IPS-20b (cell line): ENCODE results near the gene CKB.

Experiments used
- H3K27ac ChIP-seq: one replicate; pipeline ENCODE4 v1.5.1; 2013; ENCODE audit warnings: low read length
- H3K27me3 ChIP-seq: 2 replicates; pipeline ENCODE4 v1.6.1; 2013; ENCODE audit warnings: mild to moderate bottlenecking, low read length, inconsistent platforms; ENCODE audit not compliant: insufficient read depth
- H3K36me3 ChIP-seq: 2 replicates; pipeline ENCODE4 v1.6.1; 2013; ENCODE audit warnings: low read depth, mild to moderate bottlenecking, inconsistent platforms, low read length, moderate library complexity; ENCODE audit not compliant: insufficient read depth
- H3K4me1 ChIP-seq: 2 replicates; pipeline ENCODE4 v1.6.1; 2013; ENCODE audit warnings: mild to moderate bottlenecking, control low read depth, inconsistent platforms, low read length, moderate library complexity; ENCODE audit not compliant: insufficient read depth
- H3K4me3 ChIP-seq: 2 replicates; pipeline ENCODE4 v1.5.1; 2013; ENCODE audit warnings: mild to moderate bottlenecking, low read length, inconsistent platforms
- H3K9ac ChIP-seq: 2 replicates; pipeline ENCODE4 v1.6.1; 2013; ENCODE audit warnings: low read depth, mild to moderate bottlenecking, inconsistent platforms, low read length, moderate library complexity
- H3K9me3 ChIP-seq: 2 replicates; pipeline ENCODE4 v1.6.1; 2013; ENCODE audit warnings: mild to moderate bottlenecking, low read depth, low read length, inconsistent platforms; ENCODE audit not compliant: insufficient read depth

The CKB gene

GRCh38 chr14:103476631-103477030 lies 46.0 kb downstream of the CKB start:
- Histone ChIP-seq H3K9me3 (no peaks in the 10 kb centered on the region), H3K36me3 (peaks cover 78% of the 10 kb centered on the region), H3K9ac (no peak overlapping the region), H3K27ac (no peak overlapping the region), H3K27me3 (no peaks in the 10 kb centered on the region), H3K4me3 (no peak overlapping the region), H3K4me1 (no peaks in the 10 kb centered on the region)

DNA sequence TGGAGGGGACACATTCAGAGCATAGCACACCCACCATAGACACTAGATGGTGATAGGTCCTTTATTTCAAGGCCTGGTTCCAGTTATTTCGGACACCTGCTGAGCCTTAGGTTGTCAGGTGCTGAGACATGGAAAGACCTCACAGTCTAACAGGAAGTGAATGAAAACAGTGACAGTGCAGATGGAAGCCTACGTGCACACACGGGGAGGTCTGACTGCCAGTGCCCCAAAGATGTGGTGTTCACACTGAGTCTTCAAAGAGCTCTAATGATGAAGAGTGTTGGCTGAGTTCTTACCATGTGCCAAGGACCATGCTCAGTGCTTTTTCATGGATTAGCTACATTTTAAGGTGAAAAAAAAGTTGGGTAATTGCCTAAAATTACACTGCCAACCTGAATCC lies 46.6 kb downstream of the CKB start:
- Histone ChIP-seq H3K4me3 (no peak overlapping the region), H3K9ac (no peak overlapping the region), H3K4me1 (no peaks in the 10 kb centered on the region), H3K9me3 (no peaks in the 10 kb centered on the region), H3K27ac (no peak overlapping the region), H3K27me3 (no peaks in the 10 kb centered on the region), H3K36me3 (peaks cover 79% of the 10 kb centered on the region)

DNA sequence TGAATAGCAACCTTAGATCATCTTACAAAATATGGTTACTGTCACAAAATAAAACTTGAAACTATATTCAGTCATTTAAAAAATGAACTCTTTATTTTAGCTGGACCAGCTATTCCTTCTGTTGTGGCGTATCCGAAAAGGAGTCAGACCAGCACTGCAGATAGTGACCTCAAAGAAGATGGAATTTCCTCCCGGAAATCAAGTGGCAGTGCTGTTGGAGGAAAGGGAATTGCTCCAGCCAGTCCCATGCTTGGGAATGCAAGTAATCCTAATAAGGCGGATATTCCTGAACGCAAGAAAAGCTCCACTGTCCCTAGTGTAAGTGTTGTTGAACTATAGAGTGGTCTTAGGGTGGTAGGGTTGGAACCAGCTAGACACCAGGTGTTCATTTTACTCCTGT lies 47.7 kb downstream of the CKB start:
- H3K4me3 ChIP-seq = no peak overlapping the region
- no peaks in the 10 kb centered on the region for H3K9me3 ChIP-seq
- H3K4me1 ChIP-seq = no peaks in the 10 kb centered on the region
- H3K27ac ChIP-seq = no peak overlapping the region
- H3K27me3 ChIP-seq = no peaks in the 10 kb centered on the region
- peaks cover 76% of the 10 kb centered on the region for H3K36me3 ChIP-seq
- no peak overlapping the region for H3K9ac ChIP-seq

- Histone ChIP-seq H3K9ac (no peak overlapping the region), H3K27me3 (no peaks in the 10 kb centered on the region), H3K27ac (no peak overlapping the region), H3K36me3 (peaks cover 81% of the 10 kb centered on the region), H3K9me3 (no peaks in the 10 kb centered on the region), H3K4me1 (no peaks in the 10 kb centered on the region), H3K4me3 (no peak overlapping the region)
Measured at GRCh38 chr14:103472939-103473338, 49.7 kb downstream of the CKB start.
